ENCODE data around the gene SH3RF1. TPM values are rescaled to one million over a fixed set of nuclear protein-coding genes. Genes with fewer than 3 reads are reported as not detected.

Gene SH3RF1
- total RNA-seq, 1 experiment from 2014 or later, result 59.5 TPM

GRCh38 chr4:169275180-169275579 is 4.4 kb upstream of the SH3RF1 start:
- no peaks in the 10 kb centered on the region for H3K36me3 ChIP-seq (ENCODE audit: control insufficient read depth in 1 of 2, insufficient read depth in 2 of 2, low read length in 2 of 2)
- H3K9me2 ChIP-seq (ENCODE audit: insufficient read depth), result no peaks in the 10 kb centered on the region
- H3K9ac ChIP-seq (ENCODE audit: low read length), result no peak overlapping the region
- H3K4me3 ChIP-seq (replicated peaks in 1 of 2; ENCODE audit: low read depth in 1 of 2, low read length in 2 of 2), result no peak overlapping the region
- intact Hi-C loops (cut with micrococcal nuclease), result no loop called here
- H3K27me3 ChIP-seq (ENCODE audit: insufficient read depth, low read length), result no peaks in the 10 kb centered on the region
- ChIA-PET POLR2A (no interaction called here), CTCF (no interaction called here), RAD21 (ENCODE audit: low non-redundant PET in 1 of 2, low total read pairs in 2 of 2, uncharacterized antibody in 2 of 2, unreplicated experiment in 2 of 2) (no interaction called here)
- H2AFZ ChIP-seq (ENCODE audit: low read depth, low read length, poor library complexity, severe bottlenecking), result no peak overlapping the region
- no peak overlapping the region for H3K27ac ChIP-seq (ENCODE audit: low read depth, low read length)
- BruUV-seq (replicated peaks), result no TSS peak
- peaks cover 12 to 21% of the 10 kb centered on the region in 2 experiments for H3K4me1 ChIP-seq (ENCODE audit: control insufficient read depth in 1 of 2, insufficient read depth in 2 of 2, low read length in 2 of 2)
- H4K20me1 ChIP-seq (ENCODE audit: insufficient read depth), result no peaks in the 10 kb centered on the region
- no peaks in the 10 kb centered on the region for H3K9me3 ChIP-seq (ENCODE audit: control insufficient read depth in 1 of 2, insufficient read depth in 1 of 2, low read depth in 1 of 2, low read length in 2 of 2)
- TF ChIP-seq EGR1 (IDR thresholded peaks at IDR 0.05; ENCODE audit: low read depth), result no peak
- ATAC-seq (no peak), DNase-seq (ENCODE audit: low read depth, low spot score) (no peak)
- H3K4me2 ChIP-seq (ENCODE audit: low read length), result no peak overlapping the region
- H3K79me2 ChIP-seq (ENCODE audit: insufficient read depth, low read length), result peaks cover 5% of the 10 kb centered on the region

- H3K27me3 ChIP-seq (ENCODE audit: insufficient read depth, low read length), result no peaks in the 10 kb centered on the region
- CTCF ChIA-PET, result no interaction called here
- no peaks in the 10 kb centered on the region for H3K9me3 ChIP-seq (ENCODE audit: control insufficient read depth in 1 of 2, insufficient read depth in 1 of 2, low read depth in 1 of 2, low read length in 2 of 2)
- no peak overlapping the region for H2AFZ ChIP-seq (ENCODE audit: low read depth, low read length, poor library complexity, severe bottlenecking)
- POLR2A ChIA-PET, result no interaction called here
- no peak for ATAC-seq
- H3K9me2 ChIP-seq (ENCODE audit: insufficient read depth), result no peaks in the 10 kb centered on the region
- RAD21 ChIA-PET (ENCODE audit: low non-redundant PET in 1 of 2, low total read pairs in 2 of 2, uncharacterized antibody in 2 of 2, unreplicated experiment in 2 of 2), result no interaction called here
- H3K4me2 ChIP-seq (ENCODE audit: low read length), result no peak overlapping the region
- no peaks in the 10 kb centered on the region for H4K20me1 ChIP-seq (ENCODE audit: insufficient read depth)
- no peak for DNase-seq (ENCODE audit: low read depth, low spot score)
- no peaks in the 10 kb centered on the region for H3K36me3 ChIP-seq (ENCODE audit: control insufficient read depth in 1 of 2, insufficient read depth in 2 of 2, low read length in 2 of 2)
- no peak overlapping the region for H3K9ac ChIP-seq (ENCODE audit: low read length)
- peaks cover 12 to 24% of the 10 kb centered on the region in 2 experiments for H3K4me1 ChIP-seq (ENCODE audit: control insufficient read depth in 1 of 2, insufficient read depth in 2 of 2, low read length in 2 of 2)
- intact Hi-C loops (cut with micrococcal nuclease), result loop anchor here (5.0 kb wide), 1 partner anchor 242 kb away; no protein-coding TSS in a partner anchor
- BruUV-seq (replicated peaks), result no TSS peak
- TF ChIP-seq SP1 (IDR thresholded peaks at IDR 0.05; ENCODE audit: low read depth) (no peak), EGR1 (IDR thresholded peaks at IDR 0.05; ENCODE audit: low read depth) (no peak), CEBPB (IDR thresholded peaks at IDR 0.05; ENCODE audit: low read depth) (no peak), SIN3A (IDR thresholded peaks at IDR 0.05; ENCODE audit: low read depth) (no peak), ATF3 (IDR thresholded peaks at IDR 0.05) (no peak), ZBTB33 (IDR thresholded peaks at IDR 0.05; ENCODE audit: extremely low read depth, insufficient replicate concordance, low read length) (no peak), EZH2phosphoT487 (IDR thresholded peaks at IDR 0.05; ENCODE audit: borderline replicate concordance) (no peak), SRF (IDR thresholded peaks at IDR 0.05; ENCODE audit: low read depth) (no peak), POLR2AphosphoS5 (IDR thresholded peaks at IDR 0.05; ENCODE audit: low read depth, low read length) (no peak)
- H3K4me3 ChIP-seq (replicated peaks in 1 of 2; ENCODE audit: low read depth in 1 of 2, low read length in 2 of 2), result no peak overlapping the region
- H3K27ac ChIP-seq (ENCODE audit: low read depth, low read length), result no peak overlapping the region
- peaks cover 17% of the 10 kb centered on the region for H3K79me2 ChIP-seq (ENCODE audit: insufficient read depth, low read length)
Measured at GRCh38 chr4:169274033-169274432, 3.3 kb upstream of the SH3RF1 start.
